NT2/D1 (cell line): ENCODE measurements around the gene PRRT2.

ENCODE experiments used
- DNase-seq: peaks from one replicate; pipeline ENCODE4 v3.0.0-alpha.2; 2011; ENCODE audit warnings: low read depth, low spot score
- H3K27me3 ChIP-seq: 2 replicates; pipeline ENCODE4 v1.6.0; 2011; ENCODE audit warnings: mild to moderate bottlenecking; ENCODE audit not compliant: insufficient read length, insufficient read depth
- H3K36me3 ChIP-seq: 2 replicates; pipeline ENCODE4 v1.6.1; 2011; ENCODE audit warnings: mild to moderate bottlenecking, low read length, mixed read lengths; ENCODE audit not compliant: insufficient read depth, insufficient read length
- H3K4me1 ChIP-seq: 2 replicates; pipeline ENCODE4 v1.5.1; 2011; ENCODE audit not compliant: insufficient read depth, insufficient read length
- H3K4me3 ChIP-seq: 2 replicates; pipeline ENCODE4 v1.5.1; 2011; ENCODE audit warnings: low read depth; ENCODE audit not compliant: insufficient read length
- H3K9ac ChIP-seq: 2 replicates; pipeline ENCODE4 v1.6.0; 2011; ENCODE audit warnings: low read depth; ENCODE audit not compliant: insufficient read length
- H3K9me3 ChIP-seq: 2 replicates; pipeline ENCODE4 v1.5.1; 2011; ENCODE audit warnings: mild to moderate bottlenecking, low read length; ENCODE audit not compliant: insufficient read depth
- SUZ12 ChIP-seq: IDR thresholded peaks from 2 replicates; pipeline ENCODE4 v1.6.1; 2011; ENCODE audit not compliant: insufficient read length, insufficient read depth; ENCODE audit errors: extremely low read depth
- YY1 ChIP-seq: IDR thresholded peaks from 2 replicates; pipeline ENCODE4 v1.6.1; 2011; ENCODE audit not compliant: insufficient read length, insufficient read depth
- ZNF274 ChIP-seq: IDR thresholded peaks from 2 replicates; pipeline ENCODE4 v1.6.1; 2011; ENCODE audit warnings: mild to moderate bottlenecking, low read depth, low read length

Gene PRRT2

GRCh38 chr16:29834079-29834478, 22.1 kb downstream of the PRRT2 start:
- no peaks in the 10 kb centered on the region for H3K27me3 ChIP-seq
- H3K36me3 ChIP-seq, result peaks cover 18% of the 10 kb centered on the region
- peaks cover 6% of the 10 kb centered on the region for H3K4me1 ChIP-seq
- H3K9me3 ChIP-seq, result no peaks in the 10 kb centered on the region
- TF ChIP-seq YY1, result no peak
- no peak for TF ChIP-seq SUZ12
- no peak for TF ChIP-seq ZNF274
- H3K4me3 ChIP-seq, result no peak overlapping the region
- no peak overlapping the region for H3K9ac ChIP-seq
- no peak for DNase-seq

DNA sequence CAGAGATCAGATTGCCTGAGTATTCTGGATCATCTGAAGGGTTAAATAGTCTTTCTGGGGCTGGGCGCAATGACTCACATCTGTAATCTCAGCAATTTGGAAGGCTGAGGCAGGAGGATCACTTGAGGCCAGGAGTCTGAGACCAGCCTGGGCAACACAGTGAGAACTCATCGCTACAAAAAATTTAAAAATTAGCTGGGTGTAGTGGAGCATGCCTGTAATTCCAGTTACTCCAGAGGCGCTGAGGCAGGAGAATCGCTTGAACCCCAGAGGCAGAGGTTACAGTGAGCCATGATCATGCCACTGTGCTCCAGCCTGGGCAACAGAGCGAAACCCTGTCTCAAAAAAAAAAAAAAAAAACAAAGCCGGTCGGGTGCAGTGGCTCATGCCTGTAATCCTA, 23.9 kb downstream of the PRRT2 start:
- H3K9ac ChIP-seq, result no peak overlapping the region
- TF ChIP-seq SUZ12, result no peak
- TF ChIP-seq ZNF274, result no peak
- no peak for TF ChIP-seq YY1

GRCh38 chr16:29836623-29837022, 24.6 kb downstream of the PRRT2 start:
- no peak for TF ChIP-seq SUZ12
- TF ChIP-seq YY1, result no peak
- no peak for TF ChIP-seq ZNF274
- no peak overlapping the region for H3K4me3 ChIP-seq
- no peak for DNase-seq
- H3K9me3 ChIP-seq, result no peaks in the 10 kb centered on the region
- H3K27me3 ChIP-seq, result no peaks in the 10 kb centered on the region
- peaks cover 23% of the 10 kb centered on the region for H3K36me3 ChIP-seq
- no peak overlapping the region for H3K9ac ChIP-seq
- peaks cover 2% of the 10 kb centered on the region for H3K4me1 ChIP-seq

More for the DNA sequence above, 23.9 kb downstream of the PRRT2 start:
- DNase-seq, result no peak
- Histone ChIP-seq H3K4me1 (peaks cover 2% of the 10 kb centered on the region), H3K36me3 (peaks cover 23% of the 10 kb centered on the region), H3K27me3 (no peaks in the 10 kb centered on the region), H3K9me3 (no peaks in the 10 kb centered on the region), H3K4me3 (no peak overlapping the region)

GRCh38 chr16:29837841-29838240, 25.8 kb downstream of the PRRT2 start:
- no peak for DNase-seq
- Histone ChIP-seq H3K4me3 (no peak overlapping the region), H3K36me3 (peaks cover 26% of the 10 kb centered on the region), H3K9me3 (no peaks in the 10 kb centered on the region), H3K9ac (no peak overlapping the region), H3K27me3 (no peaks in the 10 kb centered on the region), H3K4me1 (peaks cover 2% of the 10 kb centered on the region)
- TF ChIP-seq SUZ12 (no peak), ZNF274 (no peak), YY1 (no peak)

DNA sequence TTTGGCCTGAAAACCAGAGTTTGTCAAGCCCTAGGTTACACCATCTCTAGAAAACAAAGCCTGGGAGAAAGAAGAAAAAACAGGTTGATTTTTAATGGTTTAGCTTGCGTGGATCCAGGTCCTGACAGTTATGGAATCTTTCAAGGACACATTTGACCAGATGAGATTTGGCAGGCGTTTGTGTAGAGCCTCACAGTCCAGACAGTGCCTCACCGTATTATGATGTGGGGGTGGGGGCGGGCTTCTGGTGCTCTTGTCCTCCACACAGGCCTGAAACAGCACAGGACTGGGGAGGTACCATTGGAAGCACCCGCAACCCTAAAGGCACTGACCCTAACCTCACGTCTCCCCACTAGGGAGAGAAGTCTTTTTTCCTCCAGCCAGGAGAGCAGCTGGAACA, 27.8 kb downstream of the PRRT2 start:
- DNase-seq, result no peak
- no peak for TF ChIP-seq ZNF274
- TF ChIP-seq YY1, result no peak
- TF ChIP-seq SUZ12, result no peak
- Histone ChIP-seq H3K27me3 (no peaks in the 10 kb centered on the region), H3K36me3 (peaks cover 17% of the 10 kb centered on the region), H3K4me1 (peaks cover 2% of the 10 kb centered on the region), H3K9me3 (no peaks in the 10 kb centered on the region), H3K9ac (peak overlapping the region; percentile 45), H3K4me3 (no peak overlapping the region)

DNA sequence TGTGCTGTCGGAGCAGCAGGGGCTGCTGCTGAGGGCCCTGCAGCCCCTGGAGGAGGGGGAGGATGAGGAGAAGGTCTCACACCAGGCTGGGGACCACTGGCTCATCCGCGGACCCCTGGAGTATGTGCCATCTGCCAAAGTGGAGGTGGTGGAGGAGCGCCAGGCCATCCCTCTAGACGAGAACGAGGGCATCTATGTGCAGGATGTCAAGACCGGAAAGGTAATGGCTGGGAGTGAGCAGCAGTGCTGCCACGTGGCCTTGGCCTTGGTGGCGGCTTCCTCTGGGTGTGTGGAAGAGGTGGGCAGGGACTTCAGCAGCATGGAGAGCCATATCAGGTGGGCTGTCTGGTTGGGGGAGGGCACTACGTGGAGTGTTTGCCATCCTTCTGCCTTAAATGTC, 28.2 kb downstream of the PRRT2 start:
- TF ChIP-seq ZNF274 (no peak), SUZ12 (no peak), YY1 (no peak)
- peaks cover 2% of the 10 kb centered on the region for H3K4me1 ChIP-seq
- H3K27me3 ChIP-seq, result no peaks in the 10 kb centered on the region
- no peak overlapping the region for H3K4me3 ChIP-seq
- peaks cover 17% of the 10 kb centered on the region for H3K36me3 ChIP-seq
- DNase-seq, result no peak
- H3K9me3 ChIP-seq, result no peaks in the 10 kb centered on the region
- peak overlapping the region; percentile 45 for H3K9ac ChIP-seq

- Histone ChIP-seq H3K4me3 (no peak overlapping the region), H3K36me3 (peaks cover 16% of the 10 kb centered on the region), H3K27me3 (no peaks in the 10 kb centered on the region), H3K9ac (no peak overlapping the region), H3K4me1 (no peaks in the 10 kb centered on the region), H3K9me3 (no peaks in the 10 kb centered on the region)
- TF ChIP-seq SUZ12 (no peak), ZNF274 (no peak)
- DNase-seq, result no peak
Measured at GRCh38 chr16:29841631-29842030, 29.6 kb downstream of the PRRT2 start.

DNA sequence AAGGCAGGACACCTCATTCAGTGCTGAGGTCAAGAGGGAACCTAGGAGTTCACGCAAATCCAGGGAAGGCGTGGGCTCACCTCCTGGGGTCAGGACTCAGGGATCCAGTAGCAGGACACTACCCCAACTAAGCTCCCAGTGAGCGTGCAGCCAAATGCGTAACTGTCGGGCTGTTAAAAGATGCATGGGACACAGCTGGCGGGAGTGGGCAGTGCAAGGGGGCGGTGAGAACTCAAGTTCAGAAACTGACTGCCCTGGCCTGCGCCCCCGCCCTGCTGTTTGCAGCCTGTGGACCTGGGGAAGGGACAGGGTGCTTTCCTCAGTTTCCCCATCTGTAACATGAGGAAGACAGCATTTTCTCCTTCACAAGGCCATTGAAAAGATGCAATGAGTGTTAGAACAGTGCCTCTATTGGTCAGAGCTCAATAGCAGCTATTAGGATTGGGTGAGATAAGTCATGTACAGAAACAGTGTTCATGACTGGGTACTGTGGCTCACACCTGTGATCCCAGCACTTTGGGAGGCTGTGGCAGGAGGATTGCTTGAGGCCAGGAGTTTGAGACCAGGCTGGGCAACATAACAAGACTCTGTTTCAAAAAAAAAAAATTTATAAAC, 30.8 kb downstream of the PRRT2 start:
- Histone ChIP-seq H3K4me1 (no peaks in the 10 kb centered on the region), H3K4me3 (no peak overlapping the region), H3K9ac (no peak overlapping the region), H3K36me3 (peaks cover 20% of the 10 kb centered on the region), H3K27me3 (no peaks in the 10 kb centered on the region), H3K9me3 (no peaks in the 10 kb centered on the region)
- TF ChIP-seq ZNF274 (no peak), SUZ12 (no peak), YY1 (no peak)
- no peak for DNase-seq
